GM15510 (cell line): ENCODE data around the gene RBM20.

ENCODE experiments used
- POLR2A ChIP-seq: IDR thresholded peaks from 3 replicates; pipeline ENCODE4 v1.6.1; 2011; ENCODE audit warnings: borderline replicate concordance; ENCODE audit not compliant: insufficient read length; ENCODE audit errors: extremely low read depth

Gene RBM20

GRCh38 chr10:110777661-110778060 is 133.5 kb downstream of the RBM20 start:
- no peak for TF ChIP-seq POLR2A

- no peak for TF ChIP-seq POLR2A
These were observed 134.1 kb downstream of the RBM20 start for GRCh38 chr10:110778211-110778610.

- TF ChIP-seq POLR2A: no peak
These were observed 135.4 kb downstream of the RBM20 start for GRCh38 chr10:110779489-110779888.

GRCh38 chr10:110780704-110781103 is 136.6 kb downstream of the RBM20 start:
- no peak for TF ChIP-seq POLR2A

- TF ChIP-seq POLR2A: no peak
These were observed 137.0 kb downstream of the RBM20 start for GRCh38 chr10:110781139-110781538.

- no peak for TF ChIP-seq POLR2A
These were observed 138.5 kb downstream of the RBM20 start for GRCh38 chr10:110782616-110783015.

GRCh38 chr10:110783509-110784107 is 139.5 kb downstream of the RBM20 start:
- TF ChIP-seq POLR2A: no peak

GRCh38 chr10:110784198-110784597 is 140.1 kb downstream of the RBM20 start:
- TF ChIP-seq POLR2A: no peak

GRCh38 chr10:110786172-110786571 is 142.0 kb downstream of the RBM20 start:
- TF ChIP-seq POLR2A: no peak

GRCh38 chr10:110788620-110789385 is 144.7 kb downstream of the RBM20 start:
- no peak for TF ChIP-seq POLR2A

GRCh38 chr10:110789604-110790433 is 145.7 kb downstream of the RBM20 start:
- no peak for TF ChIP-seq POLR2A

- TF ChIP-seq POLR2A: no peak
These were observed 146.9 kb downstream of the RBM20 start for GRCh38 chr10:110790913-110791506.

- no peak for TF ChIP-seq POLR2A
These were observed 147.5 kb downstream of the RBM20 start for GRCh38 chr10:110791541-110792073.

GRCh38 chr10:110792476-110793125 is 148.5 kb downstream of the RBM20 start:
- no peak for TF ChIP-seq POLR2A
